ENCODE results near the gene OR51D1.

OR51D1 gene

GRCh38 chr11:4636962-4637661 lies at the start of gene OR51D1:
OR51D1 (plus strand) TSS chr11:4637477; CDS start chr11:4639791, 2,314 bp downstream.
- DNase-seq, result peak; percentile 78

GRCh38 chr11:4589017-4589416 lies 48.3 kb upstream of the OR51D1 start:
- DNase-seq, result no peak

- no peak for DNase-seq
These were observed 43.5 kb upstream of the OR51D1 start, which contains the start of gene OR52I1 for GRCh38 chr11:4593739-4594138. OR52I1 (plus strand) TSS chr11:4594039; CDS start chr11:4594039, 0 bp downstream.

GRCh38 chr11:4605057-4605456 lies 32.2 kb upstream of the OR51D1 start:
- DNase-seq, result no peak

GRCh38 chr11:4606231-4607015 lies 30.9 kb upstream of the OR51D1 start:
- no peak for DNase-seq

GRCh38 chr11:4607096-4607495 lies 30.2 kb upstream of the OR51D1 start:
- no peak for DNase-seq

- DNase-seq, result peak; percentile 97
These were observed 29.3 kb upstream of the OR51D1 start, which contains the start of gene TRIM68 for GRCh38 chr11:4607781-4608666. TRIM68 (minus strand) TSS chr11:4608231; CDS start chr11:4605504, 2,727 bp downstream.

GRCh38 chr11:4610258-4610935 lies 26.9 kb upstream of the OR51D1 start:
- DNase-seq, result no peak

GRCh38 chr11:4611986-4612385 lies 25.3 kb upstream of the OR51D1 start:
- no peak for DNase-seq

- DNase-seq, result no peak
These were observed 21.3 kb upstream of the OR51D1 start for GRCh38 chr11:4615856-4616444.

- DNase-seq, result no peak
These were observed 17.8 kb upstream of the OR51D1 start for GRCh38 chr11:4619514-4619913.

- DNase-seq, result peak; percentile 64
These were observed 10.8 kb upstream of the OR51D1 start for GRCh38 chr11:4626207-4627099.

- no peak for DNase-seq
These were observed 1.1 kb upstream of the OR51D1 start for GRCh38 chr11:4636136-4636535.

GRCh38 chr11:4637662-4638047 lies 378 bp downstream of the OR51D1 start:
- no peak for DNase-seq

GRCh38 chr11:4639931-4640330 lies 2.7 kb downstream of the OR51D1 start:
- no peak for DNase-seq

- DNase-seq, result no peak
These were observed 4.2 kb downstream of the OR51D1 start for GRCh38 chr11:4641501-4641900.

- no peak for DNase-seq
These were observed 4.8 kb downstream of the OR51D1 start for GRCh38 chr11:4642043-4642442.

- DNase-seq, result no peak
These were observed 5.8 kb downstream of the OR51D1 start for GRCh38 chr11:4643076-4643475.

GRCh38 chr11:4643682-4644081 lies 6.4 kb downstream of the OR51D1 start, which contains the start of gene OR51E1:
OR51E1 (plus strand) TSS chr11:4643982; CDS start chr11:4652527, 8,545 bp downstream.
- no peak for DNase-seq

- no peak for DNase-seq
These were observed 7.0 kb downstream of the OR51D1 start for GRCh38 chr11:4644233-4644632.

GRCh38 chr11:4645974-4646373 lies 8.7 kb downstream of the OR51D1 start:
- no peak for DNase-seq

All from right forelimb (tissue), 1 donor.